Trophoblast cell (in vitro differentiated cells and primary cell): ENCODE results near the gene SSBP3.

Experiments
- DNase-seq, 2 donors: peaks; one replicate each; pipeline ENCODE4 v3.0.0-alpha.2; 2016
- H2AFZ ChIP-seq: 2 replicates; pipeline ENCODE4 v1.6.1; 2013; ENCODE audit warnings: low read length, moderate library complexity, mild to moderate bottlenecking; ENCODE audit not compliant: insufficient read depth, poor library complexity
- H2AK5ac ChIP-seq: 2 replicates; pipeline ENCODE4 v1.6.1; 2013; ENCODE audit warnings: mild to moderate bottlenecking, low read length
- H2BK120ac ChIP-seq: 2 replicates; pipeline ENCODE4 v1.6.1; 2013; ENCODE audit warnings: low read length, mild to moderate bottlenecking, moderate library complexity; ENCODE audit not compliant: insufficient read depth, poor library complexity
- H2BK12ac ChIP-seq: 2 replicates; pipeline ENCODE4 v1.6.1; 2013; ENCODE audit warnings: mild to moderate bottlenecking, low read length, moderate library complexity
- H2BK5ac ChIP-seq: 2 replicates; pipeline ENCODE4 v1.6.1; 2013; ENCODE audit warnings: low read length, low read depth, moderate library complexity, mild to moderate bottlenecking; ENCODE audit not compliant: poor library complexity
- H3K14ac ChIP-seq: 2 replicates; pipeline ENCODE4 v1.6.1; 2013; ENCODE audit warnings: mild to moderate bottlenecking, low read length
- H3K18ac ChIP-seq: 2 replicates; pipeline ENCODE4 v1.6.1; 2013; ENCODE audit warnings: mild to moderate bottlenecking, low read length
- H3K23ac ChIP-seq: 2 replicates; pipeline ENCODE4 v1.6.1; 2013; ENCODE audit warnings: low read length
- H3K27ac ChIP-seq: 2 replicates; pipeline ENCODE4 v1.5.1; 2013; ENCODE audit warnings: low read depth, mild to moderate bottlenecking, inconsistent platforms, low read length, moderate library complexity
- H3K27me3 ChIP-seq: 2 replicates; pipeline ENCODE4 v1.6.1; 2013; ENCODE audit warnings: inconsistent platforms, mild to moderate bottlenecking, low read length, moderate library complexity; ENCODE audit not compliant: insufficient read depth
- H3K36me3 ChIP-seq, 2 experiments: 1 replicate in 1 of 2; 2 replicates in 1 of 2; pipeline ENCODE4 v1.6.1; 2013; ENCODE audit warnings: low read length in 2 of 2, mild to moderate bottlenecking in 2 of 2, moderate library complexity in 1 of 2; ENCODE audit not compliant: insufficient read depth in 2 of 2, control insufficient read depth in 1 of 2
- H3K4ac ChIP-seq: 2 replicates; pipeline ENCODE4 v1.6.1; 2013; ENCODE audit warnings: low read depth, mild to moderate bottlenecking, low read length, moderate library complexity
- H3K4me1 ChIP-seq, 2 experiments: 1 replicate in 1 of 2; 2 replicates in 1 of 2; pipeline ENCODE4 v1.6.1; 2013; ENCODE audit warnings: low read length in 2 of 2, mild to moderate bottlenecking in 2 of 2, moderate library complexity in 1 of 2; ENCODE audit not compliant: insufficient read depth in 2 of 2, control insufficient read depth in 1 of 2
- H3K4me2 ChIP-seq: 2 replicates; pipeline ENCODE4 v1.6.1; 2013; ENCODE audit warnings: inconsistent platforms, mild to moderate bottlenecking, low read length, moderate library complexity
- H3K4me3 ChIP-seq: 2 replicates; pipeline ENCODE4 v1.5.1; 2013; ENCODE audit warnings: mild to moderate bottlenecking, low read depth, low read length, inconsistent platforms
- H3K79me1 ChIP-seq: one replicate; pipeline ENCODE4 v1.6.1; 2013; ENCODE audit warnings: low read length
- H3K79me2 ChIP-seq: 2 replicates; pipeline ENCODE4 v1.6.1; 2013; ENCODE audit warnings: low read length, mild to moderate bottlenecking; ENCODE audit not compliant: control insufficient read depth, insufficient read depth, poor library complexity
- H3K9ac ChIP-seq: 2 replicates; pipeline ENCODE4 v1.6.1; 2013; ENCODE audit warnings: mild to moderate bottlenecking, low read length
- H3K9me3 ChIP-seq: 2 replicates; pipeline ENCODE4 v1.6.1; 2013; ENCODE audit warnings: low read depth, mild to moderate bottlenecking, control low read depth, inconsistent platforms, low read length; ENCODE audit not compliant: insufficient read depth
- H4K12ac ChIP-seq: 2 replicates; pipeline ENCODE4 v1.6.1; 2013; ENCODE audit warnings: low read depth, mild to moderate bottlenecking, low read length, moderate library complexity
- H4K8ac ChIP-seq: 2 replicates; pipeline ENCODE4 v1.6.1; 2013; ENCODE audit warnings: low read depth, mild to moderate bottlenecking, low read length, moderate library complexity
- H4K91ac ChIP-seq: one replicate; pipeline ENCODE4 v1.6.1; 2013; ENCODE audit warnings: low read depth, mild to moderate bottlenecking, low read length, moderate library complexity
- WGBS: extraction: QIAGEN DNeasy Blood & Tissue Kit; methylation state at CpG from one replicate; pipeline ENCODE4 v1.1.7; 2013; ENCODE audit warnings: missing lambda C conversion rate; ENCODE audit not compliant: insufficient read length, insufficient coverage; ENCODE audit errors: extremely low coverage; 5-methylcytosine and 5-hydroxymethylcytosine counted together

Gene SSBP3

GRCh38 chr1:54413732-54414131, 7.5 kb upstream of the SSBP3 start:
- Histone ChIP-seq H2AK5ac (no peak overlapping the region), H3K4me1 (peaks cover 18 to 22% of the 10 kb centered on the region in 2 experiments), H3K9me3 (peaks cover 3% of the 10 kb centered on the region), H3K4ac (no peak overlapping the region), H3K27me3 (no peaks in the 10 kb centered on the region), H3K4me3 (no peak overlapping the region), H2BK5ac (no peak overlapping the region), H4K12ac (no peak overlapping the region), H3K27ac (no peak overlapping the region), H3K9ac (no peak overlapping the region), H3K18ac (no peak overlapping the region), H2AFZ (no peak overlapping the region), H3K14ac (no peak overlapping the region), H3K36me3 (no peaks in the 10 kb centered on the region), H4K8ac (no peak overlapping the region), H2BK12ac (no peak overlapping the region), H3K23ac (no peak overlapping the region), H2BK120ac (no peak overlapping the region), H3K4me2 (no peak overlapping the region), H3K79me2 (no peaks in the 10 kb centered on the region), H3K79me1 (peaks cover 11% of the 10 kb centered on the region), H4K91ac (no peak overlapping the region)
- DNase-seq = no peak
- WGBS = no CpG with 5 or more reads among the region's 4 CpGs

- H3K18ac ChIP-seq = no peak overlapping the region
- no peak overlapping the region for H4K91ac ChIP-seq
- no peaks in the 10 kb centered on the region for H3K36me3 ChIP-seq
- no peak overlapping the region for H3K4me2 ChIP-seq
- WGBS = no CpG with 5 or more reads among the region's 2 CpGs
- no peak for DNase-seq
- no peaks in the 10 kb centered on the region for H3K79me2 ChIP-seq
- H3K9me3 ChIP-seq = peaks cover 3% of the 10 kb centered on the region
- no peak overlapping the region for H3K4me3 ChIP-seq
- H3K4ac ChIP-seq = no peak overlapping the region
- no peak overlapping the region for H3K14ac ChIP-seq
- no peak overlapping the region for H2AK5ac ChIP-seq
- H2BK5ac ChIP-seq = no peak overlapping the region
- H4K8ac ChIP-seq = no peak overlapping the region
- H2BK12ac ChIP-seq = no peak overlapping the region
- peaks cover 12% of the 10 kb centered on the region for H3K79me1 ChIP-seq
- H2BK120ac ChIP-seq = no peak overlapping the region
- H3K27ac ChIP-seq = no peak overlapping the region
- no peak overlapping the region for H3K9ac ChIP-seq
- H3K23ac ChIP-seq = no peak overlapping the region
- H3K27me3 ChIP-seq = no peaks in the 10 kb centered on the region
- peaks cover 20 to 24% of the 10 kb centered on the region in 2 experiments for H3K4me1 ChIP-seq
- no peak overlapping the region for H4K12ac ChIP-seq
- no peak overlapping the region for H2AFZ ChIP-seq
These were observed 7.1 kb upstream of the SSBP3 start for GRCh38 chr1:54413295-54413694.

GRCh38 chr1:54410359-54410758, 4.2 kb upstream of the SSBP3 start:
- peak overlapping the region; percentile 34 for H2BK12ac ChIP-seq
- H3K79me1 ChIP-seq = peaks cover 28% of the 10 kb centered on the region
- H3K18ac ChIP-seq = no peak overlapping the region
- no peaks in the 10 kb centered on the region for H3K27me3 ChIP-seq
- no peak overlapping the region for H3K27ac ChIP-seq
- DNase-seq = no peak
- H3K14ac ChIP-seq = no peak overlapping the region
- no peaks in the 10 kb centered on the region for H3K36me3 ChIP-seq
- H3K4me2 ChIP-seq = no peak overlapping the region
- no peak overlapping the region for H3K23ac ChIP-seq
- no peak overlapping the region for H2AFZ ChIP-seq
- peak overlapping the region; percentile 6 for H2BK120ac ChIP-seq
- WGBS = no CpG with 5 or more reads among the region's 9 CpGs
- peaks cover 3% of the 10 kb centered on the region for H3K9me3 ChIP-seq
- H3K4ac ChIP-seq = no peak overlapping the region
- H3K4me3 ChIP-seq = no peak overlapping the region
- peak overlapping the region; percentile 77 for H4K91ac ChIP-seq
- no peak overlapping the region for H2BK5ac ChIP-seq
- H4K12ac ChIP-seq = no peak overlapping the region
- peak overlapping the region; percentile 10 for H2AK5ac ChIP-seq
- H4K8ac ChIP-seq = no peak overlapping the region
- peaks cover 8% of the 10 kb centered on the region for H3K79me2 ChIP-seq
- H3K4me1 ChIP-seq = peaks cover 23 to 27% of the 10 kb centered on the region in 2 experiments
- H3K9ac ChIP-seq = no peak overlapping the region

GRCh38 chr1:54409156-54410142, 3.3 kb upstream of the SSBP3 start:
- Histone ChIP-seq H4K91ac (peak overlapping the region; percentile 93), H2BK5ac (peak overlapping the region; percentile 65), H4K8ac (peak overlapping the region; percentile 49), H2BK120ac (peak overlapping the region; percentile 95), H3K9ac (no peak overlapping the region), H3K79me2 (peaks cover 17% of the 10 kb centered on the region), H3K27me3 (no peaks in the 10 kb centered on the region), H3K4ac (no peak overlapping the region), H3K23ac (no peak overlapping the region), H3K4me3 (no peak overlapping the region), H2BK12ac (peak overlapping the region; percentile 94), H4K12ac (no peak overlapping the region), H3K4me1 (peaks cover 23 to 30% of the 10 kb centered on the region in 2 experiments), H3K79me1 (peaks cover 35% of the 10 kb centered on the region), H3K9me3 (no peaks in the 10 kb centered on the region), H3K4me2 (no peak overlapping the region), H3K18ac (peak overlapping the region; percentile 85), H3K36me3 (no peaks in the 10 kb centered on the region), H3K27ac (peak overlapping the region; percentile 97), H2AFZ (peak overlapping the region; percentile 25), H3K14ac (peak overlapping the region; percentile 68), H2AK5ac (peak overlapping the region; percentile 87)
- DNase-seq = no peak
- WGBS = no CpG with 5 or more reads among the region's 9 CpGs
